Measurements from ENCODE around the gene SEC11C. TPM values are rescaled to one million over a fixed set of nuclear protein-coding genes. Genes with fewer than 3 reads are reported as not detected.

Gene SEC11C
- total RNA-seq, 1 experiment from 2014 or later: 106 TPM

DNA sequence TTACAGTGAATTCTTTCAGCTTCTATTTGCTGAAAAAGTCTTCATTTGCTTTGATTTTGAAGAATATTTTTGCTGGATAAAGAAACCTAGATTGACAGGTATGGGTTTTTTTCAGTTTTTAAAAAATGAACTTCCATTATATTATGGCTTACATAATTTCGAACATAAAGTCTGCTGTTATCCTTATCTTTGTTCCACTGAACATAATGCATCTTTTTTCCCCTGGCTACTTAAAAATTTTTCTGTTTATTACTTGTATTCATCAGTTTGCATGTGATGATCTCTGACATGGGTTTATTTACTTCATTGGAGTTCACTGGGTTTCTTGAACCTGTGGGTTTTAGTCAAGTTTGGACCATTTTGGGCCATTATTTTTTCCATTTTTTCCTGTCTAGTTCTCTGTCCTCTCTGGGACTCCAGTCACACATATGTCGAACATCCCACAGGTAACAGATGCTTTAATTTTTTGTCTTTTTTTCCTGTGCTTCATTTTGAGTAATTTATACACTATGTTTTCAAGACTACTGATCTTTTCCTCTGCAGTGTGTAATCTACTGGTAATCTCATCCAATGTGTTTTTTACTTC is 33.1 kb downstream of the SEC11C start:
- peaks cover 24% of the 10 kb centered on the region for H3K27me3 Mint-ChIP-seq (ENCODE audit: unreplicated experiment)
- no peak overlapping the region for H3K4me3 Mint-ChIP-seq (ENCODE audit: low read depth, unreplicated experiment)
- CTCF ChIA-PET: no interaction called here
- TF ChIP-seq, protein P1, sequence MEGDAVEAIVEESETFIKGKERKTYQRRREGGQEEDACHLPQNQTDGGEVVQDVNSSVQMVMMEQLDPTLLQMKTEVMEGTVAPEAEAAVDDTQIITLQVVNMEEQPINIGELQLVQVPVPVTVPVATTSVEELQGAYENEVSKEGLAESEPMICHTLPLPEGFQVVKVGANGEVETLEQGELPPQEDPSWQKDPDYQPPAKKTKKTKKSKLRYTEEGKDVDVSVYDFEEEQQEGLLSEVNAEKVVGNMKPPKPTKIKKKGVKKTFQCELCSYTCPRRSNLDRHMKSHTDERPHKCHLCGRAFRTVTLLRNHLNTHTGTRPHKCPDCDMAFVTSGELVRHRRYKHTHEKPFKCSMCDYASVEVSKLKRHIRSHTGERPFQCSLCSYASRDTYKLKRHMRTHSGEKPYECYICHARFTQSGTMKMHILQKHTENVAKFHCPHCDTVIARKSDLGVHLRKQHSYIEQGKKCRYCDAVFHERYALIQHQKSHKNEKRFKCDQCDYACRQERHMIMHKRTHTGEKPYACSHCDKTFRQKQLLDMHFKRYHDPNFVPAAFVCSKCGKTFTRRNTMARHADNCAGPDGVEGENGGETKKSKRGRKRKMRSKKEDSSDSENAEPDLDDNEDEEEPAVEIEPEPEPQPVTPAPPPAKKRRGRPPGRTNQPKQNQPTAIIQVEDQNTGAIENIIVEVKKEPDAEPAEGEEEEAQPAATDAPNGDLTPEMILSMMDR (IDR thresholded peaks at IDR 0.05; ENCODE audit: unreplicated experiment): no peak
- no peak overlapping the region for H3K27ac Mint-ChIP-seq (ENCODE audit: unreplicated experiment)
- DNase-seq: no peak
- peaks cover 13% of the 10 kb centered on the region for H3K9me3 Mint-ChIP-seq (ENCODE audit: low read depth, unreplicated experiment)
- intact Hi-C loops (cut with micrococcal nuclease; ENCODE audit: unreplicated experiment): no loop called here
- H3K4me1 Mint-ChIP-seq (ENCODE audit: low read depth, unreplicated experiment): no peaks in the 10 kb centered on the region
- BruUV-seq (replicated peaks): no TSS peak
- no peaks in the 10 kb centered on the region for H3K36me3 Mint-ChIP-seq (ENCODE audit: insufficient read depth, unreplicated experiment)

DNA sequence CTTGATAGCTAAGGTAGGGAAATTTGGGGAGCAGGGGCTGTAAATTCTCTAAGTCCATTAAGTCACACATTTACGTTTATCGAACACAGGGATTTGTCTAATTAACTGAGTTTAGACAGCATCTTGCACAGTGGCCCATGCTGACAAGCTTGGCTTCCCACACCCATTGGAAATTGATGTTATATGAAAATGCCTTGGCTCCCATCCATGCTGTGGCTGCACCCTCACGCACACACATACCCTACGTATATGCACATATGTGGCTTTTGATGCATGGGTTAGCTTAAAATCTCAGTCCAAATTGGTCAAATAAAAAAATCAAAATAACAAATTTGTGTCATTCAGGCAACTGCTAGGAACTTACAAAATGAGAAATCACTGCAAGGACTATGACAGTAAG is 37.8 kb downstream of the SEC11C start:
- H3K27ac Mint-ChIP-seq (ENCODE audit: unreplicated experiment): no peak overlapping the region
- no peak for DNase-seq
- intact Hi-C loops (cut with micrococcal nuclease; ENCODE audit: unreplicated experiment): no loop called here
- CTCF ChIA-PET: no interaction called here
- no peaks in the 10 kb centered on the region for H3K36me3 Mint-ChIP-seq (ENCODE audit: insufficient read depth, unreplicated experiment)
- TF ChIP-seq, protein P1 (IDR thresholded peaks at IDR 0.05; ENCODE audit: unreplicated experiment): no peak
- H3K4me1 Mint-ChIP-seq (ENCODE audit: low read depth, unreplicated experiment): no peaks in the 10 kb centered on the region
- H3K9me3 Mint-ChIP-seq (ENCODE audit: low read depth, unreplicated experiment): peaks cover 10% of the 10 kb centered on the region
- no TSS peak for BruUV-seq (replicated peaks)
- no peak overlapping the region for H3K4me3 Mint-ChIP-seq (ENCODE audit: low read depth, unreplicated experiment)
- peaks cover 44% of the 10 kb centered on the region for H3K27me3 Mint-ChIP-seq (ENCODE audit: unreplicated experiment)

DNA sequence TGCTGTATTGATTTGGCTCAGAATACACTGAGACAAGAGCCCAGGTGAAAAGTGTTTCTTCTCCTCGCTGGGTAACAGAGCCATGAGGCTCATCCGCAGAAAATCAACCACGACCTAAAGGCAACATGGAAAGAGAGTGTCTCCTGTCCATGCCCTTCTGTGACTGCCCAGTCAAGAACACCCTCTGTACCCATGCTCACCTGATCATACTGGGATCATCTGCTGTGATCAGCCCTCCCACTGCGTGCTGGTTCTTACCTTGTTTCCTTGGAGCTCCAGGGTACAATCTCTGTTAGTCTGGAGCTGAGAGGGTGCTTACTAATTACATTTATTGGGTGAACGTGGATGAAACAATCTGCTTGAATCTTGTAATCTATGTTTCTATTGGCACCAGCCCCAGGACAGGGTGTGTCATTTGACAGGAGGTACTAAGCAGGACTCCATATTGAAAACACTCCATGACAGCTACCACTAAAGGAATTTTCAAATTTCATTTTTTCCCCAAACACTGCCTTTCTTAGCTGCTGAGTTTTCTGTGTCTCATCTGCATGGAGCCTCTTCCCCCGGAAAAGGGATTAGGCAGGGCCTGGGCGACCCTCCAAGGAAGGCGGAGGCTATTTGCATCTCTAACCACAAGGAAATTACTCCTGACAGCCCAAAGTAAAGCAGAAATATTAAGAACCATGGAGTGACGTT is 40.6 kb downstream of the SEC11C start:
- DNase-seq: no peak
- BruUV-seq (replicated peaks): no TSS peak

DNA sequence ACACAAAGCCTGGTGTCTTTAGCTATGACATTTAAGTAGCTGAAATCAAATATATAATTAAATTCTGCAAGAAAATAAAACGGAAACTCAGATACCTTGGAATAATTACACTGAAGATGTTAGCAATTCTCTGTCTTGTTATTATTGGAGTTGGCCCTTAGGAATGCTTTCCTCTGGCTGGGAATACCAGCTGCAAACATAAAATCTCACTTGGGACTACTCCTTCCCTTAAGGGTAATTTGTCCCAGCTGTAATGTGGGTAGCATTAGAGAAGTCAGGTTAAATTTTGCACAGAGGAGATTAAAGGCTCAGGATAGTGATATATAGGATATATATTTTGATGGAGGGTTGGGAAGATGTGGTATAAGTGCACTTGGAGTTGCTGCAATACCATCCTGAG is 43.0 kb downstream of the SEC11C start:
- intact Hi-C loops (cut with micrococcal nuclease; ENCODE audit: unreplicated experiment): no loop called here
- no peaks in the 10 kb centered on the region for H3K36me3 Mint-ChIP-seq (ENCODE audit: insufficient read depth, unreplicated experiment)
- H3K27me3 Mint-ChIP-seq (ENCODE audit: unreplicated experiment): peaks cover 76% of the 10 kb centered on the region
- H3K4me3 Mint-ChIP-seq (ENCODE audit: low read depth, unreplicated experiment): no peak overlapping the region
- no peaks in the 10 kb centered on the region for H3K4me1 Mint-ChIP-seq (ENCODE audit: low read depth, unreplicated experiment)
- no TSS peak for BruUV-seq (replicated peaks)
- CTCF ChIA-PET: interaction anchor here (0.5 kb wide), 1 partner anchor 14 kb away, joined by 4 read pairs; no protein-coding TSS in a partner anchor
- no peak overlapping the region for H3K27ac Mint-ChIP-seq (ENCODE audit: unreplicated experiment)
- TF ChIP-seq, protein P1 (IDR thresholded peaks at IDR 0.05; ENCODE audit: unreplicated experiment): no peak
- DNase-seq: no peak
- no peaks in the 10 kb centered on the region for H3K9me3 Mint-ChIP-seq (ENCODE audit: low read depth, unreplicated experiment)

More for the DNA sequence above, 40.6 kb downstream of the SEC11C start:
- Mint-ChIP-seq H3K4me3 (ENCODE audit: low read depth, unreplicated experiment) (no peak overlapping the region), H3K9me3 (ENCODE audit: low read depth, unreplicated experiment) (no peaks in the 10 kb centered on the region), H3K4me1 (ENCODE audit: low read depth, unreplicated experiment) (no peaks in the 10 kb centered on the region), H3K27ac (ENCODE audit: unreplicated experiment) (no peak overlapping the region), H3K36me3 (ENCODE audit: insufficient read depth, unreplicated experiment) (no peaks in the 10 kb centered on the region), H3K27me3 (ENCODE audit: unreplicated experiment) (peaks cover 62% of the 10 kb centered on the region)
- CTCF ChIA-PET: no interaction called here
- TF ChIP-seq, protein P1 (IDR thresholded peaks at IDR 0.05; ENCODE audit: unreplicated experiment): no peak
- intact Hi-C loops (cut with micrococcal nuclease; ENCODE audit: unreplicated experiment): no loop called here
